Upper lobe of left lung (tissue), 4 donors: ENCODE measurements around the gene M6PR.
"Not testable (repeated sequence)": the region's sequence is repeated elsewhere in the genome, so short reads cannot be mapped to it uniquely, and the experiment has no call there.

Source experiments
- CTCF ChIP-seq, 6 experiments: fragments of 450-650 bp in 4 of 6; fragments of 200-600 bp in 2 of 6; sonication (generic) in 2 of 6; IDR thresholded peaks; one replicate each; pipeline ENCODE4 v1.5.1; 2016 to 2019; ENCODE audit warnings: antibody characterized with exemption in 6 of 6
- EP300 ChIP-seq, 4 donors: sonication (generic); formaldehyde crosslinking; IDR thresholded peaks; one replicate each; pipeline ENCODE4 v1.5.1; 2017; ENCODE audit warnings: antibody characterized with exemption in 4 of 4, control low read depth in 2 of 4
- POLR2AphosphoS5 ChIP-seq, 2 donors: sonication (generic); formaldehyde crosslinking; IDR thresholded peaks; one replicate each; pipeline ENCODE4 v1.5.1; 2017; ENCODE audit warnings: antibody characterized with exemption in 2 of 2

DNA sequence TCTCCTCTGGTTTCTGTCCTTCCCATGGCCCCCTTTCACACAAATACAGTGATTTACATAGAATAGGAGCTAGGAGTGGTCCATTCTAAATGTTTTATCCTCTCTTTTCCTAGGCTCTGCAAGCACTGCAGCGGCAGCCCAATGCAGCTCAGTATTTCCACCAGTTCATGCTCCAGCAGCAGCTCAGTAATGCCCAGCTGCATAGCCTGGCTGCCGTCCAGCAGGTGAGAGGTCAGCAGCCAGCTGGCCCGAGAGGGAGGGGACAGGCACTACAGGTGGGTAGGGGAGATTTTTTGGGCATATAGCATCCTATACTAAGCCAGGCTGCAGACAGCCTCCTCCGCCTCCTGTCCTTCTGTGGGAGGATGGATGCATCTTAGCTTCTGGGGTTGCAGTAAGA is 29.8 kb downstream of the M6PR start:
- TF ChIP-seq CTCF, POLR2AphosphoS5, EP300 (IDR thresholded peaks at IDR 0.05): not testable (repeated sequence)
